Iris pigment epithelial cell (primary cell): ENCODE results near the gene CETP.
"Not testable (repeated sequence)": the region's sequence is repeated elsewhere in the genome, so short reads cannot be mapped to it uniquely, and the experiment has no call there.

Experiments used
- DNase-seq: peaks from one replicate; pipeline ENCODE4 v3.0.0-alpha.2; 2011; ENCODE audit warnings: low read depth

CETP gene

GRCh38 chr16:56933828-56934598 is 27.7 kb upstream of the CETP start:
- DNase-seq, result no peak

GRCh38 chr16:56934599-56935145 is 27.1 kb upstream of the CETP start:
- not testable (repeated sequence) for DNase-seq

- DNase-seq, result no peak
These were observed 26.5 kb upstream of the CETP start for GRCh38 chr16:56935201-56935600.

GRCh38 chr16:56936491-56936890 is 25.3 kb upstream of the CETP start:
- no peak for DNase-seq

GRCh38 chr16:56936950-56937349 is 24.8 kb upstream of the CETP start:
- no peak for DNase-seq

- DNase-seq, result no peak
These were observed 22.9 kb upstream of the CETP start for GRCh38 chr16:56938664-56939513.

GRCh38 chr16:56939801-56940200 is 21.9 kb upstream of the CETP start:
- DNase-seq, result no peak

- no peak for DNase-seq
These were observed 20.7 kb upstream of the CETP start for GRCh38 chr16:56941092-56941491.

- DNase-seq, result no peak
These were observed 19.9 kb upstream of the CETP start for GRCh38 chr16:56941856-56942331.

- DNase-seq, result no peak
These were observed 17.9 kb upstream of the CETP start for GRCh38 chr16:56943761-56944375.

GRCh38 chr16:56944954-56945839 is 16.6 kb upstream of the CETP start:
- DNase-seq, result no peak

GRCh38 chr16:56945847-56946527 is 15.8 kb upstream of the CETP start:
- DNase-seq, result no peak

- no peak for DNase-seq
These were observed 14.8 kb upstream of the CETP start for GRCh38 chr16:56946767-56947603.

GRCh38 chr16:56947604-56947995 is 14.2 kb upstream of the CETP start:
- no peak for DNase-seq

GRCh38 chr16:56948234-56948633 is 13.5 kb upstream of the CETP start:
- no peak for DNase-seq

GRCh38 chr16:56950051-56950450 is 11.7 kb upstream of the CETP start:
- DNase-seq, result no peak

- no peak for DNase-seq
These were observed 11.3 kb upstream of the CETP start for GRCh38 chr16:56950455-56950854.

GRCh38 chr16:56950881-56951771 is 10.6 kb upstream of the CETP start:
- peak; percentile 53 for DNase-seq

GRCh38 chr16:56953006-56953405 is 8.7 kb upstream of the CETP start:
- DNase-seq, result no peak
